ENCODE results near the gene TNFRSF21. TPM values are rescaled to one million over a fixed set of nuclear protein-coding genes. Genes with fewer than 3 reads are reported as not detected.
"Not testable (repeated sequence)": the region's sequence is repeated elsewhere in the genome, so short reads cannot be mapped to it uniquely, and the experiment has no call there.

The TNFRSF21 gene
- total RNA-seq, 1 donor, result 12.9 TPM

DNA sequence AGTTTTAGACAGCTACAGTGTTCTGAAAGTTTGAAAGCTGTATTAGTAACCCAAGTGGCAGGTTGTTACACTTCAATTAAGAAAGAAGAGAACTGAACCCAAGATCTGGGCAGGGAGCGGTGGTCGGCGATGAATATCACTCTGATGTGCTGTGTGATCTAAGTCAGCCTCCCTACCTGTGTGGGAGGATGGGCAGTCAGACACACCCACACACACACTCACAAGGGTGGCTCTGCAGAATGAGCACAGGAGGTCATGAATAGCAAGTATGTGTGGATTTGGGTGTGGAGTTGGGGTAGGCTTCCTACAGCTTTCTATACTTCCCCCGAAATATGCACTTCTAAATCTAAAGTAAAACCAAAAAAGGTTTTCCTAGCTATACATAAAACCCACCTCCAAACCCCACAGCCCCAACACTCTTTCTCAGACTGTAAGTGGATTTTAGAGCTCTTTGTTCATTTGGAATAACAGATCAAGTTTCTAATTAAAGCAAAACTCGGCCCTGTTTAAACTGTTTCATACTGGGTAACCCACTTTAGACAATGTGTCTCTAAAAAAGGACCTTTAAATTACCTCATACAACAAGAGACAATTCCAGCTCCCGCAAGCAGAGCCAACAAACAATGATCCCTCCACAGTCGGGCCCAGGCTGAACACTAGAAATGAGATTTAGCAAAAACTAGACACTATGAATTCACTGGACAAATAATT is 19.4 kb downstream of the TNFRSF21 start:
- DNase-seq (ENCODE audit: low read depth in 2 of 3, low spot score in 2 of 3), result no peak

DNA sequence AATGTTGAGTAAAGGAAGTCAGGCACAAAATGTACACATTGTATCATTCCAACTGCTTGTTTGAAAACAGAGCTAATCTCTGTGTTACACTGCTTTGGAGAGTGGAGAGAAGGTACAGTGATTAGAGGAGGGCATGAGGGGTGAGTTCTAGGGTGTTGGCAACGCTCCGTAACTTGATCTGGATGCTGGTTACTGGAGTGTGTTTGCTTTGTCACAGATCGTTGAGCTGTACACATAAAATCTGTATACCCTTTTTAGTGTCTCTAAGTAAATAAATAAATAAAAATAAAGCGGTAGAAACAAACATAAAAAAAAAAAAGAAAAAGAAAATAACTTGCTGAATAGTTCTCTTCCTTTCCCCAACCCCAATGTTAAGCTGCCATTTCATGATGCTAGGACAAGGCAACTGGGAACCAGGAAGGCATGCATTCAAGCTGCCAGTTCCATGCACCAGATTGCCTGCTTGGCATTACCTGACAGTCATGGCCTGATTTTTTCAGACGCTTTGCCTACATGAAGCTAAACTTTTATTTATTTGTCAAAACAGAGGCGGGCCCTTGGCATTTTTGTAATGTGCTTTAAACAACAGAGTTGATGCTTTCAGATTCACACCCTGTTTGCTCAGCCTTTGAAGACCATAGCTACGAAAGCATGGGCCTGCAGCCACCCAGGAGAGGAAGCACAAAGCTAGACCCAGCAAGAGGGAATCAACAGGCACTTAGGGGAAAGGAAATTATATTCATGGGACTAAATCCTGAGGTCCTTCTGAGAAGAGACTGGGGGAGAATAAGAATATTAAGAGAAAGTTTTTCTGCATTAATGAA is 21.2 kb downstream of the TNFRSF21 start:
- DNase-seq (ENCODE audit: low read depth in 2 of 3, low spot score in 2 of 3), result no peak

DNA sequence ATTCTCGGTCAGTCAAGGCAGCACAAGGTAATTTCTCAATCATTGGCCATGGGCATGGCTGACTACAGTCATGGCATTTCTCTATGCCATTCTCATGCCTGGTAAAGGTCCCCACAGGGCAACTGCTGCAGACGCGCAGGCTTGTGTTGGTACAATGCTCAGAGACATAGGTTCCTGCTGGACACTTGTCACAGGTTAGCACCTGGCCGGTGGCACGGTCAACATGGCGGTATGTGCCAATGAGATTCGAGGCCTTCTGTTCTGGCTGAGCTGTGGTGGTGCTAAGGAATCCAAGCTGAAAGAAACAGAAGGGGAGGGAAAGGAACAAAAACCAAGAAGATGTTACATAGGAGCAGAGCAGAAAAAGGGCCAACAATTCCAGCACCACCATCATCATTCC is 23.4 kb downstream of the TNFRSF21 start:
- no peak for DNase-seq (ENCODE audit: low read depth in 2 of 3, low spot score in 2 of 3)

DNA sequence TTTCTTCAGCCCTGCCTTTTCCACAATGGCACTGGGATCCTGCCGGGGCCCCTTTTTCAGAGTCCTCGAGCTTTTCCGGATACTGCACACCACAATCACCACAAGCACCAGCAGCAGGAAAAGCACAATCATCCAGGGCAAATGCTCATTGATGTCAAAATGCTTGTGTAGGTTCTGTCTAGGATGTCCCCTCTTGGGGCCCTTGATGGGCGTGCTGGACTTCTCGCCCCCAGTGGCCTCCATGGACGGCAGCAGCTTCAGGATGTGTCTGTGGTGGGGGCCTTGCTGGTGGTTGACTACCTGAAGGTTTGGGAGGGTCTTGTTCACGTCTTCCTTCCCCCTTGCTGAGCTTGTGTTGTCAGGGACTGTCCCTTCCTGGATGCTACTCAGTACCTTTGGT is 25.7 kb downstream of the TNFRSF21 start:
- DNase-seq (ENCODE audit: low read depth in 2 of 3, low spot score in 2 of 3), result no peak

DNA sequence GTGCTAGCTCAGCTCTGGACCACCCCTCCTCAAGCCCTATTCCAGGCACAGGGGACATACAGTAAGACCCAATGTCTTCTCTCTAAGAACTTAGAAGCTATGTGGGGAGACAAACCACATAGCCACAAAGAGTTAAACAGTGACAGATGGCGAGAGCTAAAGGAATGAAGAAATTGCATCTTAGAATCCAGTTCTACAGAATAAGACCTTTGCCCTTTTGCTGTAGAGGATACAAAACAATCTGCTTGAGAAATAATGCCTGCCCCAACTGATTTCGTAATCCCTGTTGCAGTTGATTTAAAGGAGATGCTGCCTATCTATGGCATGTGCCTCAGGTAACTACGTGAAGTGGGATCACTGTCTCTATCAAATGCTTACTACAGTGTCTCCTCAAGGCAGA is 31.2 kb downstream of the TNFRSF21 start:
- DNase-seq (ENCODE audit: low read depth in 2 of 3, low spot score in 2 of 3), result no peak

DNA sequence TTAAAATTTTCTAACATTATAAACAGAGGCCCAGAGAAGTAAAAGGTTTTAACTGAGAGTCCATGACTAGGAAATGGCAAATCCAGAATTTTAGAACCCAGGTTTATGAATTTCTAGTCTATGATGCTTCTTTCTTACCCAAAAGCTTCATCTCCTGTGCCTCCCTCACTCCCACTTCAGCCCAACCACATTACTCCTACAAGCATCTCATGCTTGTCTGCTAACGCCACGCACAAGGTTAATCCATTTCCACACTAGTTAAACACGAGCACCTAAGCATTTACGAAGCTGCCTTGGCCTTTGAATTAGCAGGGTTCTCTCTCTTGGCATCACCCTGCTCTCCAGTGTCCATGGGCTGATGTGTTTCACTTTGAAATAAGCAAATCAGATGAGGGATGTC is 32.0 kb downstream of the TNFRSF21 start:
- no peak for DNase-seq (ENCODE audit: low read depth in 2 of 3, low spot score in 2 of 3)

DNA sequence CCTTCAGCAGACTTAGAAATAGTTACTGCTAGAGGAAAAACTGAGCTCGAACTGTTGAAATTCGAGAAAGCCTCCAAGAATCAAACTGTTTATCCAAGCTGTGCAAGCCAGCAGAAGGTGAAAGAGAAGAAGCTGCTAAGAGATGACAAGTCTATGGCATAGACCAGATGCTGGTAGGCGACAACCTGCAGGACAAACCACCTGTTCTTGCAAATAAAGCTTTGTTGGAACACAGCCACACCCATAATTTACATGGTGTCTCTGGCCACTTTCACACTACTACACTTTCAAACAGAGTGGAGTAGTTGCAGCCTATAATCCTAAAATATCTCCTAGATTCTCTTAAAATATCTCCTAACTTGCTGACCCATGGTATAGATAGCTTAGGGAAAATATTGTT is 33.3 kb downstream of the TNFRSF21 start:
- no peak for DNase-seq (ENCODE audit: low read depth in 2 of 3, low spot score in 2 of 3)

DNA sequence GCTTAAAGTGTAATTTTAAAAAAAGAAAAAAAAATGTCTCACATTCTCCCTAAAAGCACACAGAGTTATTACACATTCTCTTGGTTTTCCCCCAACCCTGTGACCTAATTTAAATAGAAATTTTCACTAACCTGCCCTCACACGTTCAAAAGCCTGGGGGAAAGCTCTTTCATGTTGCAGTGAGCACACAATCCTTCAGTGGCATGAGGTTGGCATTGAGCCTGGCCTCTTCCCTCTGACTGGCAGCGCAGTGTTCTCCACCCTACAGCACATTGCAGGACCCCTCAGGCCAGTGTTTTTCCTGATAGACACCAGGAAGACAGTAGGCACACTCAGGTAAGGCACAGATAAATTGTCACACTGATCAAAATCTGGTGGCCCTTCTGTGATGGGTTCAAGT is 34.1 kb downstream of the TNFRSF21 start:
- no peak for DNase-seq (ENCODE audit: low read depth in 2 of 3, low spot score in 2 of 3)

DNA sequence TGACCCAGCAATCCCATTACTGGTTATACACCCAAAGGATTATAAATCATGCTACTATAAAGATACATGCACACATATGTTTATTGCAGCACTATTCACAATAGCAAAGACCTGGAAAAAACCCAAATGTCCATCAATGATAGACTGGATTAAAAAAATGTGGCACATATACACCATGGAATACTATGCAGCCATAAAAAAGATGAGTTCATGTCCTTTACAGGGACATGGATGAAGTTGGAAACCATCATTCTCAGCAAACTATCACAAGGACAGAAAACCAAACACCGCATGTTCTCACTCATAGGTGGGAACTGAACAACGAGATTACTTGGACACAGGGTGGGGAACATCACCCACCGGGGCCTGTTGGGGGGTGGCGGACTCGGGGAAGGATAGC is 34.6 kb downstream of the TNFRSF21 start:
- not testable (repeated sequence) for DNase-seq (ENCODE audit: low read depth in 2 of 3, low spot score in 2 of 3)

DNA sequence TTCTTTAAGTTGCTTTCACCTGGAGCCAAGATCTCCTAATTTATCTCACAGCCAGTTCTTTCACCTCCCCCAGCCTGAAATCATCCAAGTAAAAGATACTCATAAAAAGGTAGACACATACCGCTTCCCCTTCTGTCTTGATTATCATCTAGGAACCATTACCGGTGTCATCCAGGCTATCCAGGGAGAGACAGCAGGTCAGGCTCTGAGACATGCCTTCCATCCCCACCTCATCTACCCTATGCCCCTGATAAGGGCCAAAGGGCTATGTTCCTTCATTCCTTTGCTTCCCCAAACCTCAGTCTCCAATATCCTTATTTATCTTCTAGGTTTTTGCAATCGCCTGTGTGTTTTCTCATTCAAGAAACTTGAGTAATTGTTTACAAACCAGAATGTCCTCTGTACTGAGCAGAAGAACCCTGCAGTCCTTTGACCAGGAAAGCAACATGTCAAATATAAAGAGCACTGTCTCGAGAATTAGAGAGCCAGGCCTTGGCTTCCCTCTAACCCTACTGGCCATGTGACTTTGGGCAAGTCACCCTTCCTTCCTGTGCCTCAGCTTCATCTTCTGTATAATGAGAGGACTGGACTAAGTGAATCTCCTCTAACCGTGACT is 41.0 kb downstream of the TNFRSF21 start:
- DNase-seq (ENCODE audit: low read depth in 2 of 3, low spot score in 2 of 3), result no peak

DNA sequence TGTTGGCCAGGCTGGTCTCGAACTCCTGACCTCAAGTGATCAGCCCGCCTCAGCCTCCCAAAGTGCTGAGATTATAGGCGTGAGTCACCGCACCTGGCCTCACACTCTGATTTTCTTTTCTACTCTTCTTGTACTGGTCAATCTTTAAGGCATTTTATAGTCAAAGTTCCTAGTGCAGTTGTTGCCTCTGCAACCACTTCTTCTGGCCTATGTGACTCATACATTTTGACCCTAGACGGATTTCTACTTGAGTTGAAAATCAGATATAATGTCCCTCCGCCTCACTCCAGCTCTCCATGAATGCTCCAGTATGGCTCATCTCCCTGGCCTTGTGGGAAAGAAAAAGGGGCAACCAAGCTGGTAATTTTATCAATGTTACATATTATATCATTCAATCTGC is 42.4 kb downstream of the TNFRSF21 start:
- DNase-seq (ENCODE audit: low read depth in 2 of 3, low spot score in 2 of 3), result no peak

DNA sequence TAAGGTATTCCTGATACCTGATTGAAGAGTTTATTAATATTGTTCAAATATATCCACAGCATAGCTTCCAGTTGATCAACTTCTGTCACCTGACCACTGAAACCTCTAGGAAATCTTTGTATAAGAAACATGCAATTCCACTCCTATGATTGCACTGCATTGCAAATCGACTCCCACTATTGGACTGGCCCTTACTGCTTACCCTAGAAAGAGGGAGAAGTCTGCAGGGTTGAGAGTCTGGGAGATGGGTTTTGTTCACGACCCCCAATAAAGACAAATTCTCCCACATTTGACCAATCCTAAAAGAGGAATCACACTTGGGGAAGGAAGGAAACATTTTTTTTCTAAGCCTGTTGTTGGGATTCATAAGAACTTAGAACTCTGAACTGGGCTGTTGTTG is 43.7 kb downstream of the TNFRSF21 start:
- DNase-seq (ENCODE audit: low read depth in 2 of 3, low spot score in 2 of 3), result no peak

DNA sequence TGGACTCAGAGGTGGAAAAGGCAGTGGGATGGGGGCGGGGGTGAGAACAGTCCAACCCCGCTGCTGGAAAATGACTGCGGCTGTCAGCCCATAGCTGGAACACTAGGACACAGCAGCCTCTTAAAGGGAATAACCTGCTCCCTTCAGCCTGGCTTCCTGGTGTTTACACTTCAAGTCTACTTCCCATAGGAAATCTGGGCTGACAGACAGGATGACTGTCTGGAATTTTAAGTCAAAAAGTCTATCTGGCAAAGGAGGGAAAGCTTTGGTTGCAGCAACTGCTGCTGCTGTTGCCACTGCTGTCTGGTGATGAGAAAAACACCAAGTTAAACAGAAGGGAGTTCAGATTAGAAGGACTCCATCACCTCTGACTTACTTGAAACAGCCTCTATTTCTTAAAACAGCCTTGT is 44.9 kb downstream of the TNFRSF21 start:
- DNase-seq (ENCODE audit: low read depth in 2 of 3, low spot score in 2 of 3), result no peak

DNA sequence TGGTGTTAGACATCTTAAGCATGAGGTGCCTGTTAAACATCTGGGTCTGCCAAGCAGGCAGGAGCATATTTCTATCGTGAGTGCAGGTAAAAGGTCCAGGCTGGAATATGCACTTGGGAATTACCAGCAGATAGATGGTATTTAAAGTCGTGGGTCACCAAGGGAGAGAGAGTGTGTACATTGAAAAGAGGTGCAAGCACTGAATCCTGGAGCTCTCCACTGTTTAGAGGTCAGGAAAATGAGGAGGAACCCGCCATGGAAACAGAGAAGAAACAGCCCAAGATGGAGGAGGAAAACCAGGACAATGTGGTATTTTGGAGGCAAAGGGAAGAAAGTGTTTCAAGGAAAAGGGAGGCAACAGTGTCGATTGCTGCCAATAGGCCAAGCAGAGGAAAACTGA is 46.4 kb downstream of the TNFRSF21 start:
- DNase-seq (ENCODE audit: low read depth in 2 of 3, low spot score in 2 of 3), result no peak

DNA sequence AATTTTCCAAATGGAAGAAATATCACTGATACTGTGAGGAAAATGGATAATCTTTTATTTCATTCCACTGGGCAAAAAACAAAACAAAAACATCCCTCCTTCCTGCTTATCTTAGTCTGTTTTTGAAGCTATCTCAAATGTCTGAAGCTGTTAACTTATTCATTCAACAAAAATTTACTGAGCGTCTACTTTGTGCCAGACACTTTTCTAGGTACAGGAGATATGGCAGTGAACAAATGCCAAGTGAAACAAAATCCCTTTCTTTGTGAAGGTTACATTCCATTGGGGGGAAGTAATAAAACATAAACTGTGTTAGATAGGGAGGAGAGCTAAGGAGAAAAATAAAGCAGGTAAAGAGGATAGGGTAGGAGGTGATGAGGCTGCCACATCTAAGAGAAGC is 47.5 kb downstream of the TNFRSF21 start:
- no peak for DNase-seq (ENCODE audit: low read depth in 2 of 3, low spot score in 2 of 3)

DNA sequence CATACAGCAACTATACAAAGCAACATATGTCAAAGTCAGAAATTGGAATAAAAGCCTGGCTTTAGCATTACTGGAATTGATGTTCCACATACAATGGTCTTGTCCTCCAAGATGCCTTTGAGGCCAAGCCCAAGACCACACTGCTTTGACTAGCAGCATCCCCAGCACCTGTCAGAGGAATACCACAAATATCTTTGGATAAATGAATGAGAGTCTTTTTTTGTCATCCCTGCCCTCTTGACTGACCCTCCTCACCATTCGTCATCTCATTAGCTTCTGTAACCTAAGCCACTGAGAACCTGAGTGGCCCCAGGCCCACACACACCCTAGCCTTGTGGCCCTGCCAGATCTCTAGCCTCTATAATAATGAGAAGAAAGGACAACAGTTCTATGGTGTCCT is 48.5 kb downstream of the TNFRSF21 start:
- no peak for DNase-seq (ENCODE audit: low read depth in 2 of 3, low spot score in 2 of 3)

DNA sequence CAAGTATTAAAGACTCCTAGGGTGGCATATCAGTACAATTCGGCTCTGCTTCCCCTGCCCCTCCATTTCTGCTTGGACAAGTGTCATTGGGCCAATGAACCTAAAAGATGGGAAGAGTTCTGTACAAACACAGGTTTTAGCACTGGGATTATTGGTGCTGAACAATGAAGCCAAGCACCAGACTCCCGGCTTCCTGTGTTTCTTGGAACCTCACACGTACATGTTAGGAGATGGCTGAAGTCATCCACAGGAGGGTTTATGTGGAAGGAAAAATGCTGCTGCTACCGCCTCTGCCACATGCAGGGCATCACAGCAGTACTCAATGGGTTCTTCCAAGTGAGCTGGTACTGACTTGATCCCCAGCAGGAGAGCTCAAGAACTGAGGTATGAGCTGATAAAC is 49.7 kb downstream of the TNFRSF21 start:
- no peak for DNase-seq (ENCODE audit: low read depth in 2 of 3, low spot score in 2 of 3)

DNA sequence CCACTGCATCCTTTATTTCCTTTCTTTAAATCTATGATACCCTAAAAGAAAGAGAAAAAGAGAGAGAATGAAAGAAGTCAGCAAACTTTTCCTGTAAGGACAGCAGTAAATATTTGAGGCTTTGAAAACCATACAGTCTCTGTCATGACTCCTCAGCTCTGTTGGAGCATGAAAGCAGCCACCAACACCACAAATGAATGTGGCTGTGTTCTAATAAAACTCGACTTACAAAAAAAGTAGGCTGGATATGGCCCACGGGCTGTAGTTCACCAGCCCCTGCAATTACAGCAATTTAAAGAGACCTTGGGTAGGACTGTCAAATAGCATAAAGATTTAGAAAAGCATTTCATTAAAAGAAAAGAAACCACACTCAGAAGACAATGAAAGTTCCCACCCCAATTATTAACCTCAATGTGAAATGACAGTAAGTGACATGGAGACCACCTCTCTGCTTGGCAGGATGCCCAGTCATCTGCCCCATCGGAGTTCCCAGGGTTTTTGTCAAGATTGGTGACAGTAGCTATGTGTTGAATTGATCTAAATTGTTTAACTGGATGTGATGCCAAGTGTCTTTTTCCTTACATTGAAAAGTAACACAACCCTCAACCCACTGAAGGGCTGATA is 50.9 kb downstream of the TNFRSF21 start:
- no peak for DNase-seq (ENCODE audit: low read depth in 2 of 3, low spot score in 2 of 3)

DNA sequence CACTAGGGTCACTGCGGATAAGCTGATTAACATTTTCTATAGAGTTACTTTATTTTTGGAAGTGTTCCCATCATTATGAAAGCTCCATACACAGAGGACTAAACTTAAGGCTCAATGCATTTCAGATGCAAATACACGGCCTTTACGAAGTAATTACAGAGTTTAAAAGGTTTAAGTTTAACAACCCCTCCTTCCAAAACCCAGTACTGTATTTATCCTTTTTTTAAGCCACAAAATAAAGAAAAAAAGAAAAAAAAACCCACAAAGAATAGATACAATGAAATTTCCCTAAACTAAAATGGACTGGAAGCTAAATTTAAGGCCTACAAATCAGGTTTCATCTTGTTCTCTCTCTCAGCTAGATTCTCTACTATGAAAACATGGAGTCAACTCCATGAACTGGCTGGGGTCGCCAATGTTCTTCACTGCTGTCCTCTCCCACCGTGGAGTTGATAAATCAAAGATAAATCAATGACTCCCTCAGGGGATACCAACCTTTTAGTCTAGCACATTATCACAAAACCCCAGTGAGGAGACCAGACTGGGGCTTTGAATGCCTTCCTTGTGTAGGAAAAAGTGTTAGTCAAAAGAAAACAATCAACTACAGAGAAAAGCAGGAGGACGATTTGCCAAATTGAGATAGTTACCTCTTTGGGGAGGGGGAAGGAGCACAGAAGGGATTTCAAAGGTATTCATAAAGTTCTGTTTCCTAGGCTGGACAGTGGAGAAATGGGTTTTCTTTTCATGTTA is 52.5 kb downstream of the TNFRSF21 start:
- DNase-seq (ENCODE audit: low read depth in 2 of 3, low spot score in 2 of 3), result no peak

DNA sequence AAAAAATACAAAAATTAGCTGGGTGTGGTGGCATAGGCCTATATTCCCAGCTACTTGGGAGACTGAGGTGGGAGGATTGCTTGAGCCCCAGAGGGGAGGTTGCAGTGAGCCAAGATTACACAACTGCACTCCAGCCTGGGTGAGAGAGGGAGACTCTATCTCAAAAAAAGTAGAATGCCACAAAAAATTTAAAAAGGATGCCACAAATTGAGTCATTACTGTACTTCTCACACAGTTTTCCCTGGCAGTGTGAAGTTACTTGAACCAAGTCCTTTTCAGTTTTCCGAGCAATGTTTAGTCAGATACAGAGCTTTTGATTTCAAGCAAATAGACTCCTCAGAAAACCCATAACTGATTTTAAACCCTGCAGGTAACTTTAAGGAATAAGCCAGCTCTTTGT is 53.3 kb downstream of the TNFRSF21 start:
- no peak for DNase-seq (ENCODE audit: low read depth in 2 of 3, low spot score in 2 of 3)

DNA sequence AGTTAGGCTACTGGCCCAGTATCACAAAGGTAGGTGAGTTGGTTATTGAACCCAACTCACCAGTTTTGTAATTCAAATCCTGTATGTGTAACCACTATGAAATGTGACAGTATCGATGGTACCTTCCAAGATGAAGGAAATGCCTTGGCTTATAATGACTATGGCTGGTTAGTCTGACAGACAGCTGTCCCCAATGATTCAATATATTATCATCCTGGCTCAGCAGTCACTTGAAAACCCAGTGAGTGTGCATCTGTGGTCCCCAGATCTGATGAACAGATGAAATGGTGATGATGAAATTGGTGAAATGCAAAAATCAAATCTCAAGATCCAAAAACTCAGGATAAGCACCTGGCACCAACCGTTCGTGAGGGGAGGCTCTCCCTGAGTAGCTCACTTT is 54.8 kb downstream of the TNFRSF21 start:
- DNase-seq (ENCODE audit: low read depth in 2 of 3, low spot score in 2 of 3), result no peak
